ENCODE results near the gene SREBF2. TPM values are rescaled to one million over a fixed set of nuclear protein-coding genes. Genes with fewer than 3 reads are reported as not detected.

Gene SREBF2
- total RNA-seq, 4 donors from 2014 or later, result 91.1 to 122 (median 96.2) TPM

DNA sequence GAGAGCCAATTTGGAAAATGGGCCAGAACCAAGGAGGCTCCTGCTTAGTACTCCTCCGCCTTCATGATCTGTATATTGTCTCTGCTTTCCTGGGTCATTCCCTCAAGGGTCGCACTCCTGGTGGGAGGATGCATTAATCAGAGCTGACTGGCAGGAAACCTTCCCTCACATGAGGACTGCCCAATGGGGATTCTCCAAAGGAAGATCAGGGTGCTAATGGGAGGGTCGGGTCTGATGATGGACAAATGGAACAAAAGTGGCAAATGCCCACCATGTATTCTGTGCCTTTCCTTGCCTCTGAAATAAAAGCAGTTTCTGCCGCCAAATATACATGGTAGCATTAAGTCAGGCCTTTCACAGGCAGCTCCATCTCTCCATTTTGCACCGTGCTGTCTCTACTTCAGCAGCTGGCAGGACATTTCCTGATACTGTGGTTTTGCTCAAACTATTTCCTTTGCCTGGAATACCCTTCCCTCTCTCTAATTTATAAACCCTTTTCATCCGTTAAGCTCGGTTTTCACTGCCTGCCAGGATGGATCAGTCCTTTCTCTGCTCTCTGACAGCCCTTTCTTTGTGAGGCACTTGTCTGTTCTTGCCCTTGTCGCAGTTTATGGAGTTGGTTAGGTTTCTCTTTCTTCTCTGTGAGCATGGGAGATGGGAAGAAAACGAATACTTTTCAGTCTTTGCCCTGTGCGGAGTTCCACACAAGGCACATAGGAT is 13.5 kb downstream of the SREBF2 start:
- 54 to 64% methylated on average over 10 of the region's 10 CpGs for WGBS, 2 donors

DNA sequence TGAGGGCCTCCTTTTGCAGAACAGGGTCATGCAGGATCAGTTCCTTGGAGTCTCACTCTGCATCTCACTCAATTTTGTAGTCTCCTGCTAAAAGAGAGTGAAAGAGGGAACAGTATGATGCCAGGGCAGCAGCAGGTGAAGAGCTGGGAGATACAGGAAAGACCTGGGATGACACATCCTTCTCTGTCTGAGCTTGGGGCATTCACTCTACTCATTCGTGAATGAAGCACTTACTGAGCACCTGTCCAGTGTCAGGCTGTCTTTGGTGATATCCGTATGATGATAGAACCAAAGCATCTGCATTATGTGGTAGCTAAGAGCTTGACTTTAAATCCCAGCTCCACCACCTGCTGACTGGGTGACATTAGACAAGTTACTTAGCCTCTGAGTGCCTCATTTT is 14.4 kb downstream of the SREBF2 start:
- WGBS, 2 donors, result 73 to 77% methylated on average over 2 of the region's 2 CpGs
- H3K4me3 ChIP-seq (ENCODE audit: low read depth, poor library complexity, severe bottlenecking), result no peak overlapping the region
- DNase-seq (ENCODE audit: low spot score in 2 of 2), result no peak
- TF ChIP-seq POLR2A (IDR thresholded peaks at IDR 0.05), result no peak
- TF ChIP-seq CTCF (IDR thresholded peaks at IDR 0.05), result no peak
- intact Hi-C loops (cut with DNase I; ENCODE audit: low total_unique reads), result no loop called here

More for the DNA sequence above, 13.5 kb downstream of the SREBF2 start:
- no peak for DNase-seq (ENCODE audit: low spot score in 2 of 2)
- no peak overlapping the region for H3K4me3 ChIP-seq (ENCODE audit: low read depth, poor library complexity, severe bottlenecking)
- TF ChIP-seq CTCF (IDR thresholded peaks at IDR 0.05) (no peak), POLR2A (IDR thresholded peaks at IDR 0.05) (no peak)
- intact Hi-C loops (cut with DNase I; ENCODE audit: low total_unique reads), result no loop called here

DNA sequence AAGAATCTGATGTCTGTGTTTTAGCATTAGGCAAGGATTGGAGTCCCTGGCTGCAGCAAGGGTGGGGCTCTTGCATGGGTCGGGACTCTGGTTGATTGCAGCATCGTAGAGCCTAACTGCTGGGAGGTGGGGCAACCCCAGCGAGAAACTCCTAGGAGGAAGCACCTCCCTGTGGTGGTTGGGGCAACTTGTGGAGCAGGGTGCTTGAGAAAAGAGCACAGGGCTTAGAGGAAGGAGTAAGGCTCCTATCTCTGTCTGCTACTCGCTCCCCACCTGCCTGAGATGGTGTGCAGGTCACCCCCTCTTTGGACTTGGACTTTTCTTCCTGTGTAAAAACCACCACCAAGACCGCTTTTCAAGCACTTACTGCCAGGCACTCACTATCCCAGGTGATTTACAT is 15.6 kb downstream of the SREBF2 start:
- intact Hi-C loops (cut with DNase I; ENCODE audit: low total_unique reads), result no loop called here
- DNase-seq (ENCODE audit: low spot score in 2 of 2), result peak in 1 of 2 donors; percentile 66
- TF ChIP-seq CTCF (IDR thresholded peaks at IDR 0.05) (no peak), POLR2A (IDR thresholded peaks at IDR 0.05) (no peak)
- 48 to 55% methylated on average over 5 of the region's 5 CpGs for WGBS, 2 donors
- H3K4me3 ChIP-seq (ENCODE audit: low read depth, poor library complexity, severe bottlenecking), result no peak overlapping the region

DNA sequence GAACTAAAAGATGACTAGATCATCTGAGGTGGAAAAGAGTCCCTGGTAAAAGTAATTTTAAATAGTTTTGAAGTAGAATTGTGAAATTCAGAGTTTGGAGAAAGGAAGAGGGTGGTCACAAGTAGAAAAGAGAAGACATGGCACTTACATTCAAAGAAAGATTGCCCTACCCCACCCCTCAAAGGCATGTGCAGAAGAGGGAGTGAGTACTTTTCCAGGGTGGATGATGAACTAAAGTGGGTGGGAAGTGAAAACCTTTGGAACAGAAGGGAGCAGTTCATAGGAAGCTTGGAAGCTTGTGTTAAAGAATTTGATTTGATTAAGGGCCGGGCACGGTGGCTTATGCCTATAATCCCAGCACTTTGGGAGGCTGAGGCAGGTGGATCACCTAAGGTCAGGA is 23.6 kb downstream of the SREBF2 start:
- intact Hi-C loops (cut with DNase I; ENCODE audit: low total_unique reads), result no loop called here
- WGBS, 2 donors, result 65 to 73% methylated on average over 2 of the region's 2 CpGs
- TF ChIP-seq CTCF (IDR thresholded peaks at IDR 0.05), result no peak
- TF ChIP-seq POLR2A (IDR thresholded peaks at IDR 0.05), result no peak
- no peak for DNase-seq (ENCODE audit: low spot score in 2 of 2)
- H3K4me3 ChIP-seq (ENCODE audit: low read depth, poor library complexity, severe bottlenecking), result no peak overlapping the region

GRCh38 chr22:41857155-41857859 is 24.4 kb downstream of the SREBF2 start:
- 66 to 75% methylated on average over 7 of the region's 7 CpGs for WGBS, 2 donors
- DNase-seq (ENCODE audit: low spot score in 2 of 2), result no peak

More at GRCh38 chr22:41857155-41857859, 24.4 kb downstream of the SREBF2 start:
- no peak for TF ChIP-seq CTCF (IDR thresholded peaks at IDR 0.05)
- no peak for TF ChIP-seq POLR2A (IDR thresholded peaks at IDR 0.05)
- H3K4me3 ChIP-seq (ENCODE audit: low read depth, poor library complexity, severe bottlenecking), result no peak overlapping the region
- intact Hi-C loops (cut with DNase I; ENCODE audit: low total_unique reads), result no loop called here

Measured in lower leg skin (tissue), 4 donors.